Right ventricle myocardium inferior (tissue), 1 donor: ENCODE results near the gene GCKR. TPM values are rescaled to one million over a fixed set of nuclear protein-coding genes. Genes with fewer than 3 reads are reported as not detected.

ENCODE experiments used
- ATAC-seq: fragments of 200-7000 bp; cut with Tn5 transposase; one replicate; pipeline ENCODE4 v1.9.1; 2020; ENCODE audit warnings: mild to moderate bottlenecking, moderate library complexity
- DNase-seq: peaks from one replicate; pipeline ENCODE4 v3.0.0; 2021; ENCODE audit errors: missing footprints
- intact Hi-C: fragments of 100-400 bp; cut with DNase I; formaldehyde crosslinking; loops from one replicate; pipeline ENCODE4 v1.11.0; 2022
- total RNA-seq: library from RNA; stranded (reverse); fragmentation: NEBNext Ultra II Directional; extraction: Animal tissue kit (Norgen Biotek cat#: 25700); gene quantifications from one replicate; pipeline ENCODE4 v1.2.1, GENCODE V29; 2021
- donor health status: DM: no; HTN: yes; CAD: no; lungs with severe emphysema.

GCKR gene
- total RNA-seq, 1 donor from 2014 or later, result not detected

GRCh38 chr2:27559228-27559627 lies 62.6 kb downstream of the GCKR start:
- intact Hi-C loops, result no loop called here
- ATAC-seq, result no peak
- DNase-seq, result no peak

DNA sequence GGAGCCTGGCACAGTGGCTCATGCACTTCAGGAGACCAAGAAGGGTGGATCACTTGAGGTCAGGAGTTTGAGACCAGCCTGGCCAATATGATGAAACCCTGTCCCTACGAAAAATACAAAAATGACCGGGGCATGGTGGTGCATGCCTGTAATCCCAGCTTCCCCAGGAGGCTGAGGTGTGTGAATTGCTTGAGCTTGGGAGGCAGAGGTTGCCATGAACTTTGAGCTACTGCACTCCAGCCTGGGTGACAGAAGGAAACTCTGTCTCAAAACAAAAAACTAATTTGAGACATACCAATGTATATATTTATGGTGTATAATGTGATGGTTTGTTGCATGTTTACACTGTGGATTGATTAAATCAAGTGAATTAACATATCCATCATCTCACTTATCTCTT lies 64.4 kb downstream of the GCKR start:
- intact Hi-C loops, result no loop called here
- ATAC-seq (no peak), DNase-seq (no peak)

- no peak for DNase-seq
- intact Hi-C loops, result no loop called here
- no peak for ATAC-seq
Observed at GRCh38 chr2:27566628-27567027, 70.0 kb downstream of the GCKR start.

DNA sequence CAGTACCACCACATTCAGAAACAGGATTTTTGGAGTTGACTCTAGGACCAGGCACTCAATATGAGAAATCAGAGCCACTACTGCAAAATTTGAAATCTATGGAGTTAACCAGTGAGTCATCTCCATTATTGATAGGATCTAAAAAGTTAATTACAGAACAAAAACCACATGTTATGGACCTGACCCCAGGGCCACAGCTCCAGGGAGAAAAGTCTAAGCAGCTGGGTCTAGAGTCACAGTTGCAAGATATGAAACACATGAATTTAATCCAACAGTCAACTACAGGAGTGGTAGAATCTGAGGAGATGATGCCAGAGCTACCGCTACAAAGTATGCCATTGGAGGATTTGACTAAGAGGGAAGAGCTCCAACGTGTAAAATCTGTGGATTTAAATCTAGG lies 72.8 kb downstream of the GCKR start:
- DNase-seq (no peak), ATAC-seq (no peak)
- intact Hi-C loops, result no loop called here

- DNase-seq, result no peak
- no peak for ATAC-seq
- intact Hi-C loops, result no loop called here
Observed at GRCh38 chr2:27571197-27571596, 74.6 kb downstream of the GCKR start.

DNA sequence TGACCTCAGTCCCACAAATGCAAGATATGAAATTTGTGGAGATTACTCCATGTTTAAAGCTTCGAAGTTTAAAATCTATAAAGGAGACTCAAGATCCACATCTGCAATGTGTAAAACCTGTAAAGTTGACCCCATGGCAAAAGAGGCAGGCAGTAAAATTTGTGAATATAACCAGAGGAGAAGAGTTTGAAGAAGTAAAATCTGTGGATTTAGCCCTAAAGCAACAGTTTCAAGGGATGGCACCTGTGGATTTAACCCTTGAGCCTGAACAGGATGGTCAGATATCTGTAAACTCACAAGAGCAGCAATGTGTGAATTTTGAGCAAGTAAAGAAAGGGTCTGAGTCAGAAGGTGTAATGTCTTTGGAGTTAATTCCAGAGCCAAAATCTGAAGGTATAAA lies 75.0 kb downstream of the GCKR start:
- no peak for DNase-seq
- ATAC-seq, result no peak
- intact Hi-C loops, result no loop called here

- intact Hi-C loops, result no loop called here
- ATAC-seq (no peak), DNase-seq (no peak)
Observed at GRCh38 chr2:27572439-27572838, 75.8 kb downstream of the GCKR start.

GRCh38 chr2:27572998-27573429 lies 76.4 kb downstream of the GCKR start:
- intact Hi-C loops, result no loop called here
- no peak for DNase-seq
- no peak for ATAC-seq

Other genes with a start within 250 kb of the GCKR start
- 10.1 TPM for gene SLC30A3, start 233.8 kb upstream of the GCKR start, total RNA-seq
- gene DNAJC5G, start 221.4 kb upstream of the GCKR start, total RNA-seq, result 1.9 TPM
- 282 TPM for gene TRIM54, start 214.4 kb upstream of the GCKR start, total RNA-seq
- 0.84 TPM for gene UCN, start 188.4 kb upstream of the GCKR start, total RNA-seq
- 48.0 TPM for gene MPV17, start 173.7 kb upstream of the GCKR start, total RNA-seq
- gene GTF3C2, start 140.1 kb upstream of the GCKR start, total RNA-seq, result 17.3 TPM
- 40.3 TPM for gene EIF2B4, start 126.5 kb upstream of the GCKR start, total RNA-seq
- gene SNX17, start 126.2 kb upstream of the GCKR start, total RNA-seq, result 57.6 TPM
- gene ZNF513, start 116.1 kb upstream of the GCKR start, total RNA-seq, result 6.8 TPM
- gene PPM1G, start 87.2 kb upstream of the GCKR start, total RNA-seq, result 35.6 TPM
- 58.4 TPM for gene NRBP1, start 68.2 kb upstream of the GCKR start, total RNA-seq
- 0.60 TPM for gene KRTCAP3, start 54.5 kb upstream of the GCKR start, total RNA-seq
- 19.3 TPM for gene IFT172, start 7.1 kb upstream of the GCKR start, total RNA-seq
- gene FNDC4, start 1.6 kb upstream of the GCKR start, total RNA-seq, result 2.9 TPM
- gene ZNF512, start 86.2 kb downstream of the GCKR start, total RNA-seq, result 18.3 TPM
- gene CCDC121, start 132.2 kb downstream of the GCKR start, total RNA-seq, result 6.2 TPM
- 18.9 TPM for gene GPN1, start 132.2 kb downstream of the GCKR start, total RNA-seq
- gene SUPT7L, start 166.8 kb downstream of the GCKR start, total RNA-seq, result 26.3 TPM
- 20.6 TPM for gene SLC4A1AP, start 167.1 kb downstream of the GCKR start, total RNA-seq